Stimulated activated CD4-positive, alpha-beta T cell treated with anti-CD3 and anti-CD28 coated beads, Interleukin-12 subunit alpha, Interleukin-12 subunit beta, amount 100 ng/mL, for 4 hours (primary cell): ENCODE measurements around the gene WNT2.
"Not testable (repeated sequence)": the region's sequence is repeated elsewhere in the genome, so short reads cannot be mapped to it uniquely, and the experiment has no call there.

Experiments
- DNase-seq: peaks from one replicate; pipeline ENCODE4 v3.0.0-alpha.2; 2020

The WNT2 gene

DNA sequence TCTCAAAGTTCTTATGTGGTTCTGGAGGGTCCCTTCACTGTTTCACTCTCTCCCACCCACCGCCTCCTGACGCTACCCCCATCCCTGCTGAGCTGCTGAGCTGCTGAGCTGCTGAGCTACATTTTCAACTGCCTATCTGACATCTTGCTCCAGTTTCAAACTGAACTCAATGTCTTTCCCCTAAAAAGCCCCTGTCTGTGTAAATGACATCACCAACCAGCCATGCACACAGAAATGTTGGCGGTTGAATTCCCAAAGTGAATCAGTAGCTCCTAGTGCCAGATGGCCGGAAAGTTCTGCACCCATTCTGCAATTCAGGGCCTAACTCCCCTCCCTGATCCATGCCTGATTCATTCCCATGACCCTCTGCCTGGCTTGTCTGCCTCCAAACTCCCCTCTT is 71.2 kb downstream of the WNT2 start:
- DNase-seq: no peak

DNA sequence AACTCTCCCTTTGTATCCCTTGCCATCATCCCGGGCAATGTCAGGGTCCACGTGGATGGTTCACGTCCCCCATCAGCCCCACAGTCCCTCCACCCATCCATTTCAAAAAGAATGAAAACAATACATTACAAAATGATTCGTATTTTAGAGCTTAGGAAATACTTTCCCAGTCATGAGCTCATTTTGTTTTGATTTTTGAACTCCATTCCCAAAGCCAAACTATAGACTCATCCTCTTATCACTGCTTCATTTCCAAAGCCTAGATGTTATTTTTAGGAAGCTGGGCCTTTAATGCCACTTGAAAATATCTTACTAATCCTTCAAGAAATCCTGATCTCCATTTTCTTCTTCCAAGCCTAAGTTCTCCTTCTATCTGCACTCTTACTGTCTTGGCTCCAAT is 72.1 kb downstream of the WNT2 start:
- no peak for DNase-seq

DNA sequence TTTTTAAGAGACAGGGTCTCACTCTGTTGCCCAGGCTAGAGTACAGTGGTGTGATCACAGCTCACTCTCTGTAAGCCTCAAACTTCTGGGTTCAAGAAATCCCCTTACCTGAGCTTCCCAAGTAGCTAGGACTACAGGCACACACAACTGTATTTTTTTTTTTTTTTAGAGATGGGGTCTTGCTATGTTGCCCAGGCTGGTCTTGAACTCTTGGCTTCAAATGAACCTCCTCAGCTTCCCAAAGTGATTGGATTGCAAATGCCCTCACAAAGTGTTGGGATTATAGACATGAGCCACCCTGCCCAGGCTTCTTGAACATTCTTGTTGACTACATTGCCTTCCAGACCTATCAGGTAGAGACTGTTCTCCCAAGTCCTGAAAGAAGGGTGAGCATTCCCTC is 72.6 kb downstream of the WNT2 start:
- DNase-seq: no peak

DNA sequence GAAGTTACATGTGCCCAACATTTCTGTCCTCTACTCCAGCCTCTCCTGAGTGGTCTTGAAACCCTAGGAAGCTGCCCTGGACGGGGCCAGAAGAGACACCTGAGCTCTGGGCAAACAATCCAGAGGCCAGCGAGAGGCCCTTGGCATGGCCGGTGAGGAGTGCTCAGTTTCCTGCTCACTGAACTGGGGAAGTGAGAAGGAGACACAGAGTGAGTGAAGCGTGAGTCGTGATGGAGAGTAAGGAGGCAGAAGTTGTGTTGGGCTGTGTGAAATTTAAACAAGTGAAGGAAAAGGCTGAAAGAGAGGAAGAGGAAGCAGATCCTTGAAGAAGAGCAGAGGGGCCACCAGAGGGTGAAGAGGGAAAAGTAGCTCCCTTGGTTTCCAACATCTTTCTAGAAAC is 73.2 kb downstream of the WNT2 start:
- DNase-seq: no peak

DNA sequence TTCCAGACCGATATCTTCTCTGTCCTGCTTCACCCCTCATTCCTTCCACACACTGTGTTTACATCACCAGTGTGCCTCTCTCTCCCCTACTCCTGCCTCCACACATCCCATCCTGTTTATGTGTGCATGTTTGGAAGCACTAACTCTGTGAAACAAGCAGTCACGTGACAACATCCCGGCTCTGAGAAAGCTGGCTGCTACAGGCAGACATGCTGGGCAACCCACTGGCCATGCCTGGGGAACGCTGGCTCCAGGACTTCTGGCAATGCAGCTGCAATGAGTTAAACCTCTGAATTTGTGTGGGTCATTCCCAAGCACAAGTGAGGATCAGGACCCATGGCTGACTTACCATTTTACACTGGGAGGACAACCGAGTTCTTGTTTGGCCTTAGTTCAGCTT is 74.0 kb downstream of the WNT2 start:
- DNase-seq: no peak

DNA sequence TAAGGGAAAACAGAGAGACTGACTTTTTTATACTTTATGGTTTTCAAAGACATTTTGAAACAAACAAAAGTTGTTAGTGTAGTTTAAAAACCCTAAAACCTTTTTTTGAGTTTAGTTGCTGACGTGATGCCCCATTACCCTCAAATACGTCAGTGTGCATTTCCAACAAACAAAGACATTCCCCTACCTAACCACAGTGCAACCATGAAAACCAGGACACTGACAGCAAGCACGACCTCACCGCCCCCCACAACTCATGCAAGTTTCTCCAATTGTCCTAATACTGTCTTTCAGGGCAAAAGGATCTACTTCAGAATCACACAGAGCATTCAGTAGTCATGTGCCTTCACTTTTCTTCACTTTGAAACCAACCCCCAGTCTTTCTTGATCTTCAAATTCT is 75.0 kb downstream of the WNT2 start:
- no peak for DNase-seq

DNA sequence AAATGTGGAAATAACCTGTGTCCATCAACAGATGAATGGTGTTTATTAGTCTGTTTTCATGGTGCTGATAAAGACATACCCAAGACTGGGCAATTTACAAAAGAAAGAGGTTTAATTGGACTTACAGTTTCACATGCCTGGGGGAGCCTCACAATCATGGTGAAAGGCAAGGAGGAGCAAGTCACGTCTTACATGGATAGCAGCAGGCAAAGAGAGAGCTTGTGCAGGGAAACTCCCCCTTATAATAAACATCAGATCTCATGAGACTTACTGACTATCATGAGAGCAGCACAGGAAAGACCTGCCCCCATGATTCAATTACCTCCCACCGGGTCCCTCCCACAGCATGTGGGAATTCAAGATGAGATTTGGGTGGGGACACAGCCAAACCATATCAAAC is 77.2 kb downstream of the WNT2 start:
- not testable (repeated sequence) for DNase-seq

DNA sequence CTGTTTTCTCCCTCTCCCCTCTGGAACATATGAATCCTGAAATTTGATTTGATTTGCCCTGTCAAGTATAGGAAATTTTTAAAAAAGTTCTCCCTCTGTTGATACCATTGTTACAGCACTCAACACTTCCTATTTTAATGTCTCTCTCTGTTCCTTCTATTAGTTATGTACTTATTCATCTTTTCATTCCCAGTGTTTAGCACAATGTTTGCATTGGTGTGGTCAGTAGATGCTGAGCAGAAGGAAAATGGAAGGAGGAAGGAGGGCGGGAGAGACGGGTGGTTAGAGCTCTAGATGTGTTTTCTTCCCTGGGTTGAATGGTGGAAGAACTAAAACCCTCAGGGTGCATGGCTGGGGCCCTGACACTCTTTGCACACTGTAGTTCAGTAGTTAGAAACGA is 79.5 kb downstream of the WNT2 start:
- DNase-seq: no peak

DNA sequence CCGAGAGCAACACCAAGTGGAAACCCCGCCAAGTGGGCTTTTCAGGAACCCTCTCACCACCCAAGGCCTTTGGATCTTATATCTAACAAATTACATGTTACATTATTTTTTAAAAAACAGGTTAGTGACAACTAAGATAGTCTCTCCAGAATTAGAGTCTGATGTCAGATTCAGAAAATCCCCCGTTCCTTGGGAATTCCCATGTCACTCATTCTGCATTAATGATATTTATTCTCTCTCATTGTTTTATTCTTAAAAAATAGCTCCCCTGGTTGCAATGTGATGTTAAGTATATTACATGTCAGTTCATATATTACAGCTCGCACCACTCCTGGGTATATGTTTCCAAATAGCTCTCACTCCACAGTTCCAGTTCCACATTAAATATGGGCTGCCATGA is 81.8 kb downstream of the WNT2 start:
- DNase-seq: no peak

DNA sequence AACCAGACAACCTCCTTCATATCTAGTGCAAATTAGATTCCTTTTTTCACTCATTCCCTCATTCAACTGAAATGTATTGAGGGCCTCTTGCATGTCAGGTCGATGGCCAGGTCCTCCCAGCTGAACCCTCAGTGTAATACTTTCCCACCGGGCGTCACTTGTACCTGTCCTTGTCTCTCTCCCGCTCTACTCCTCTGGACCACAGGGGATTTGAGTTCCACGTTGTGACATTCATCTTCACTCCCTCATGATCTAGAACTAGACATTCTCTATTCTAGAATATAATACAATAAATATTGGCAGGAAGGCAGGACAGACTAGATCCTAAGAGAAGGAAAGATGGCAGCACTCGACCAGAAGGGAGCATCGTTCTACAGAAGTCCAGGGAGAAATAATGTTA is 83.9 kb downstream of the WNT2 start:
- no peak for DNase-seq

DNA sequence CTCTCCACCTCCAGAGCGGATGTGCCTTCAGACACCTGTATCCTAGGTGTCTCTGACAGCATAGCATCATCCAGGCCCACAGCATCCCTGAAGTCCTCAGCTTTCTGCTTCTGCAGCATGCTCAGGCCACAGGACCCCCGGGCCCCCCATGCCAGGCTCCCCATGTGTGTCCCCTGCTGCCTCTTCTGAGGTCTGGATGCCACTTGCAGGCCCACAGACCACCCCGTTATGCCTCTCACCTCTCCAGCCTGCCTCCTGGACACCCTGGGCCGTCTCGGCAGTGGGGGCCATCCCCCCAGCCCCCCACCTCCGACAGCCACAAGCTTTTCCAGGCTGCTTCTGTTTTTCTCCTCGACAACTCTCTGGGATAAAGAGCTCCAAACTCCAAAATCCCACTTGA is 84.4 kb downstream of the WNT2 start:
- no peak for DNase-seq

DNA sequence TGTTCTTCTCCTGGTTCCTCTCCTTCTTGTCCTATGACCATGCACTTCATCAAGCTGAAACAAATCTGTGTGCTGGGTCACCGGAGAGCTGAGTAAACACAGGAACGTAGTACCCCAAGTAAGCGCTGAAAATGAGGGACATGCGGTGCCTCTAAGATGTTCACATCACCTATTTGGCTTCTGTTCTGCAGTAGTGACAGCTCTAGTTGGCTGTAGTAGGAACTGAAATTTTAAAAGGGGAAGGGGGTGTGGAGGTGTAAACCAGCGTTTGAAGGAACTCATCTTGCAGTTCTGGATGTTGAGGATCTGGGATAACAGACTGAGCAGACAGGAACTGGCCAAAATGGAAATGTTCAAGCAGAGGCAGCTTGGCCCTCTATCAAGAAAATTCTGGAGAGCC is 85.2 kb downstream of the WNT2 start:
- no peak for DNase-seq

DNA sequence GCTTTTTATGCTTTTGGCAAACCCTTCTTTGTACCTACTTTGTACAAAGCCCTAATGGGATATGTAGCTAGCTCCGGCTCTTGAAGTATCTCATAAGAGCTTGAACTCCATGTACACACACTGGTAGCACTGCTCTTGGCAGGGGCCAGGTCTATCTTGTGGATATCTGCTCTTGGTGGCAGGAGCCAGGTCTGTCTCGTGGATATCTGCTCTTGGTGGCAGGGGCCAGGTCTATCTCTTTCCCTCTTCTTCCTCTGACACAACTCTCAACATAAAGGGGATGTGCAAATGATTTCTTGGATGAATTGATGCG is 91.9 kb downstream of the WNT2 start:
- no peak for DNase-seq

DNA sequence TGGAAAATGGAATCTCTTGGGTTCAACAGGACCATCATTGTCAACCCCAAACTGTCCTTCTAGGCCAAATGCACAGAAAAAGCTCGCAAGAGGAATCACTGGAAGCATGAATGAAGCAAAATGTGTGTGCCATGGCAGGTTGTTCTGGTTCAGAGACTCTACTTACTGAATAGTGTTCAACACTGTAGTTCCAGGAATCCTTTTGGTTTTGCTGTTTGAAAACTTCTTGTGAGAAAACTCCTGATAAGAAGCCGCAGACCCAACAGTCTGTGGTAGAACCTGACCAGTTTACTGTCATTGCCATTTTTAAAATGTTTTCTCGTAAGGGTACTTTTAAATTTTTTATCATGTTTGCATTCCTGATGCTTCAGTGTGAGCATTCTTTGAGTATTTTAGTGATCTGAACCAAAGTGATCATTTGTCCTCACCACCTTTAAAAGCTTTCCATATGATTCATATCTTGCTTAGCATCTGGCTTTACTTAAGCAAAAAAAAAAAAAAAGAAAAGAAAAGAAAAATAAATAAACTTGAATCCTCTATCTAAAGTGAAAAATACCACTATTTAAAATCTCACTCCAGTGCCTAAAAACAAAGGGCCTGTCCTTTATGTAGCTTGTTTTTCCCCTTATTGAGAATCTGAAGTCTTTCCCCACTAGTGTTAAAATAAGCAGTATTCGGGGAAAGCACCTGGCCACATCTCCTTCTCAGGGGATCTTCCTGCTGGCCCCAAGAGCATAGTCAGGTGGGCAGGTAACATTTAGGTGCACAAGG is 92.4 kb downstream of the WNT2 start:
- no peak for DNase-seq

DNA sequence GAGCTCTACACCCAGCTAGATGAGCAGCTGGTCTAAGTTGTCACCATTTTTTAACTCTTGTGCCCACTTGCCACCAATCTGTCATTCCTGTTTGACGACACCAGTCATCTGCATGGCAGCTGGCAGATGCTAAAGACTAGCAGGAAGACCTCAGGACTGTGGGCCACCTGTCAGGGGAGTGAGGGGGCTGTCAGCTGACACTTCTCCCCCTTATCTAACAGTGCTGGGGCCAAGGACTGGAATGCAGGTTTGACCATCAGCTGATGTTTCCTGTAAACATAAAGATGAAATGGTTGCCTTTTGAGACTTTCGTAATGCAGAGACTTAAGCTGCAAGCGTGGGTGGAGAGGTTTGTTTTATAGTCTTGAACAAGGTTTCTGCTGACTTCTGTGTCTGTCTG is 93.5 kb downstream of the WNT2 start:
- no peak for DNase-seq

DNA sequence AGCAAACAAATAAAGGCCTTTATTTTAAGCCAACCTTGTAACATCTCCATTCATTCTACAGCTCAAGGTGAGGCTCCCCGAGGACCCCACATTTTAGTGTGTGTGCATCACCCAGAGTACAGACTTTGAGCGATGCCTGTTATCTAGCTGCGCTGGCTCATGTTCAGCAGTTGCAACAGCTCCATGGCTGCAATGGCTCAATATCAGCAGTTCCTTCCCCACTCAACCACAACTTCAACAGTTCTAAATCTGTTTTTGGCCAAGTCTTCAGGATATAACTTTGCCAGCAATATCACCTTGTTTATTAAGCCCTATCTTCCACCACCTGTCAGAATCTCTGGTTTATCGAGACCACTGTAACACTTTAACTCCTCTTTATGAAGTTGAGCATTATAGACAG is 95.8 kb downstream of the WNT2 start:
- no peak for DNase-seq

DNA sequence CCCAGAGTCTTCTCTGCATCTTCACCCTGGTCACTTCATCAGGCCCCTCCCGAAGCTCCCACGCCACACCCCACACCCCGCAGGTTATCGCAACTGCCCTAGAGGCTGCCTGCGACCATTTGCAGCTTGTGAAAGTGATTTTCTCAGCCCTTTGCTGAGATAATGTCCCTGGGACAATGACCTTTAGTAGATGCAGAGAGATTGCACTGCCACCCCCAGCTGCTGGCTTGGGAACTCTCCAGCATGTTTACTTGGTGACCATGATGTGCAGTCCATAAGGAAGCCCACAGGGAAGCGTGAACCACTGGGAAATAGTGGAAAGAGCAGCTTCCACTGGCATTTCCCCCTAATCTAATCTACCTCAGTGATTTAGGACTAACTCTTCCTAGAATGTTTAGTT is 97.3 kb downstream of the WNT2 start:
- no peak for DNase-seq
